ENCODE results near the gene FNDC8.

- TF ChIP-seq MAZ (CRISPR knock-in tag; conservative IDR thresholded peaks at IDR 0.05 in 1 of 2, IDR thresholded peaks at IDR 0.05 in 1 of 2), result no peak
- TF ChIP-seq CTCF (IDR thresholded peaks at IDR 0.05 in 2 of 3, conservative IDR thresholded peaks at IDR 0.05 in 1 of 3; ENCODE audit: insufficient read depth in 2 of 3, low read depth in 1 of 3, low read length in 3 of 3), result 0 out of 6 replicates have a peak, but pooled peaks of 1 of the 3 experiments have one; percentile 15
- no peak for TF ChIP-seq SIX5 (IDR thresholded peaks at IDR 0.05; ENCODE audit: borderline replicate concordance in 1 of 2, insufficient read depth in 1 of 2, low read depth in 1 of 2, low read length in 2 of 2)
- TF ChIP-seq BCLAF1 (IDR thresholded peaks at IDR 0.05; ENCODE audit: borderline replicate concordance in 1 of 2, control insufficient read depth in 1 of 2, low read depth in 2 of 2, low read length in 1 of 2), result no peak
These were observed 33.0 kb upstream of the FNDC8 start for GRCh38 chr17:35088356-35088880.
